Lung microvascular endothelial cell (primary cell): ENCODE measurements around the gene PHF10. TPM values are rescaled to one million over a fixed set of nuclear protein-coding genes. Genes with fewer than 3 reads are reported as not detected.

ENCODE experiments used
- DNase-seq, 2 donors: peaks; one replicate each; pipeline versions ENCODE4 v3.0.0 to v3.0.0-alpha.2; 2010; ENCODE audit warnings: low read depth in 2 of 2
- total RNA-seq: library from RNA; depleted of rRNA; stranded (reverse); fragments of >200 nt; gene quantifications from 2 replicates; pipeline ENCODE4 v1.2.1, GENCODE V29; 2014

Gene PHF10
- total RNA-seq, 1 donor from 2014 or later = 23.8 TPM

DNA sequence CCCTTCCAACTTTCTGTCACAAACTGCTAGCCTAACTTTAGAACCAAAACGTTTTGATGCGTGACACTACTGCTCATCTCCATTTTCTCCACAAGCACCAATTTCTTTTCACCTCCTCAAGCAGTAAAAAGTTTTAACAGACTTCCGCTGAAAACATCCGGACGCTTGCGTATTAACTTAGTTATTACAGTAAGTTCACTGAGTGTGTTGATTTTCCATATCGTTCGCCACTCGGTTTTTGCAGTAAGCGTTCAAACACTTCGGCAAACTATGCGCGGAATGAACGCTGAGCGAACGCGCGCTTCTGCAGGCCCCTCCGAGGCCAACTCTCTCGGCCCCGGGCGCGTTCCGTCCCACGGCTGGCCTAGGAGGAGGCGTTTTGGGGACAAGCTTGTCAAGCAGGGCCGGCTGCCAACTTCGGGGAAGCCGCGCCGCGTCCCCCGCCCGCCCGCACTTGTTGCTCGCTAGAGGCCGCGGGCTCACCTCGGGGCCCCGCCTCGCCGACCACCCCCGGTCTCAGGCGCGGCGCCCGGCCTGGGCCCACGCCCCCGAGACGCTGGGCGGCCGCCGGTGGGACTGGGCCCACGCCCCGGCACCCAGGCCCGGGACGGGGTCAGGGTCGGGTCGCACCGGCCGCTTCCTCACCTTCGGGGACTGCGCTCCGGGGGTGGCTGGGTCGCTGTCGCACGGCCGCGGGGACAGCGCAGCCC lies 945 bp downstream of the PHF10 start:
- peak; percentile 57 to 78 for DNase-seq

DNA sequence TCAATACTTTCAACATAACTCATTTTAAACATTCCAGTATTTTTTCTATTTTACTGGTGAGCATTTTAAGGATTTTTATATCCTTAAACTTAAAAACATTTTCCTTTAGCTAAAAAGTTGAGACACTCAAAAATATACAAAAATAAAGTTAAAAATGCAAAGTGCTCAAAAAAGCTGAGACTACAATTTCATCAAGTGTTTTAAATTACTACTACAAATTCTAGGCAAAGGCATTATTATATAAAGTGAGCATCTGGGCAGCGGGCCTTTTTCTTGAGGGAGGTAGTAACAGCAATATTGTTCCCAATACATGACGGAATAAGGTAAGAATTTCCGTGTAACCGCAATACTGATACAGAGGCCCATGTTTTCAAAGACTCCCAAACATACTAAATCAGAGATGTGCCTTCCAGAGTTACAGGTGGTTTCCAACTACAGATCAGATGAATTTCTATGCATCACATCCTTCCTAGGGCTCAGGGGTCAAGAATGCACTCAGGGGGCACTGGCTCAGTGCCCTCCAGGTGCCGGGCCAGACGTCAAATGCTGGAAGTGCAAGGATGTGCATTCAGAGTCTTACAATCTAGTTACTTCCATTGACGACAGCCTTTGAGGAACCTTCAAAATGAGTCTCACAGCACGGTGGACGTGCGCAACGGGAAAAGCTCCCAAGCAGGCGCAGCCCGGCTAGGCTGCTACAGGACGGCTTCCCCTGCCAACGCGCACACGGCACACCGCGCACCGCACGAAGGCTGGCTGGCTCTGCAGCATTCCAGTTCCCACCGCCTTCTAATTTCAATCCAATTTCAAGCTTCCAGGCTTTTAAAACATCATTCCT lies 1.7 kb downstream of the PHF10 start:
- DNase-seq = peak; percentile 65 to 91

DNA sequence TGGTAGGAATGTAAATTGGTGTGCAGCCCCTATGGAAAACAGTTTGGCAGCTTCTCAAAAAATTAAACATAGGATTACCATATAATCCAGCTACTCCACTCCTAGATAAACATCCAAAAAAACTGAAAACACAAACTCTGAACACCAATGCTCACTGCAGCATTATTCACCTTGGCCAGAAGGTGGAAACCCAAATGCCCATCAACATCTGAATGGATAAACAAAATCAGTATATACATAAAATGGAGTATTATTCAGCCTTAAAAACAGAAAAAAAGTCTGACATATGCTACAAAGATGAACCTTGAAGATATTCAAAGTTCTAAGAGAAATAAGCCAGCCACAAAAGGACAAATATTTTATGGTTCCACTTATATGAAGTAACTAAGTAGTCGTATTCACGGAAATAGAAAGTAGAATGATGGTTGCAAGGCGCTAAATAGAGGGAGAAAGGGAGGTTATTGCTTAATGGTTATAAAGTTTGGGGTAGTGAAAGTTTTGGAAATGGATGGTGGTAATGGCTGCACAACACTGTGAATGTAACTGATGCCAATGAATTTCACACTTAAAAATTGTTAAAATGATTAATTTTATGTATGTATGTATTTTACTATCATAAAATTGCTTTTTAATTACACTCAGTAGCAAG lies 4.0 kb downstream of the PHF10 start:
- DNase-seq = no peak

DNA sequence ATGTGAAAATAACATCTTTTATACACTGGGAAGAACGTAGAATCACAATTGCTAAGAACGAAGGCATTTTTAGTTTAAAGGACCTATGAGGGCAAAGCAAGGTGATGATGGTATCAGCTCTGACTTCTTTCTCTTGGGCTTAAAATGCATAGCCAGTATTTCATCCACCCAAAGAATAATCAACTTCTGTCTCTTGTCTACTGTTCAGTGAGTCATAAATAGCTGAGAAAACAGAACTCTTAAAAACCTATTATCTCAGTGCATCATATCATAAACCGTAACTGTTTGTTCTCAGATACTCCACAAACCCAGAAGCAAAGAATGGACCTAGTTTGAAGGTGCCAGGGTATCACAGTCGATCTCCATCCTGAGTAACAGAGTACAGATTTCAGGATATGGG lies 5.2 kb downstream of the PHF10 start:
- peak in 1 of 2 donors; percentile 17 for DNase-seq

DNA sequence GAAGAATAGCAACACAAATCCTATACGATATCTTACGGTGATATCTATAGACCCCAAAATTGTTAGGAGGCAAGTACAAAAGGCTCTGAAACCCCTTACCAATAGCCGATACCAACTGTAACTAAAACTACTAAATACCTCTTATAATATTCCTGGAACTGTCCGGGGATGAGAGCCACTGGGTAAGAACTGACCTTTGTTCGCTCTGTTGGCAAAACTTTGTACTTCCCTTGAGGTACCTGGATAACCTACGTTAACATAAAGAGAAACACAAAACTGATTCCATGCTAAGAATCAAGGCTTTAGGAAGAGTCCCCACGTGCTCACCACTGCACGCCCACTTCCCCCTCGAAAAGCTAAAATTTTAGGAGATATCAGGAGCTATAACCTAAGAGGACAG lies 9.7 kb downstream of the PHF10 start:
- no peak for DNase-seq

DNA sequence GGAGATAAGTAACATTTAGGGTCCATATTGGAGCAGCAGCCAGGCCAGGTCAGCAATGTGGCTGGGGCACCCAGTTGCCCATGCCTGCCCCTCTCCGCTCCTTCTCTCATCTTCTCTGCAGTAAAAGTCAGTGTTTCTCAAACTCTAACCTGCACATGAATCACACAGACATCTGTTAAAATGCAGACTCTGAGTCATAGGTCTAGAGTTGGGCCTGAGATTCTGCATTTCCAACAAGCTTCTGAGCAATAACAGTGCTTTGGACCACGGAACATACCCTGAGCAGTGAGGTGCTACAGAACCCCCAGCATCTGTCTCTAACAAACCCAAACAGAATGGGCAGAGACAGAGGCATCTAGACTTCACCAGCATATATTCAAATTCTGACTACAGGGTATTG lies 10.1 kb downstream of the PHF10 start:
- no peak for DNase-seq

DNA sequence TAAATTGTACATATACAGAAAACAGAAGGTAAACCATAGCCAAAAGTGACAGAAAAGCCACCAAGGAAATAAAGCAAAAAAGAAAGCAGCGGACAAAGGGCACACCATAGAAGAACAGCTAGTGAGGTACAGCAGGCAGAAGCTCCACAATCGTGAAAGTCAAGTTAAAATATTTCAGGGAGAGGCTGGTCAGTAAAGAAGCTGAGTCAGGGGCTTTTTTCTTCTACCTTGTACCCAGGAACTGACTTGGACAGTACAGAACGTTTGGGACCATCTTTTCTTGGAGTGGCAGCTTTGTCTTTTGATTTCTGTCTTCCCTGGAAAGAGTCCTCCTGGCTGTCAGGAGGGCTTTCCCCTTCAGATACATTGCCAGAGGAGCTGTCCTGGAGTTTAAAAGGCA lies 14.3 kb downstream of the PHF10 start:
- DNase-seq = no peak

DNA sequence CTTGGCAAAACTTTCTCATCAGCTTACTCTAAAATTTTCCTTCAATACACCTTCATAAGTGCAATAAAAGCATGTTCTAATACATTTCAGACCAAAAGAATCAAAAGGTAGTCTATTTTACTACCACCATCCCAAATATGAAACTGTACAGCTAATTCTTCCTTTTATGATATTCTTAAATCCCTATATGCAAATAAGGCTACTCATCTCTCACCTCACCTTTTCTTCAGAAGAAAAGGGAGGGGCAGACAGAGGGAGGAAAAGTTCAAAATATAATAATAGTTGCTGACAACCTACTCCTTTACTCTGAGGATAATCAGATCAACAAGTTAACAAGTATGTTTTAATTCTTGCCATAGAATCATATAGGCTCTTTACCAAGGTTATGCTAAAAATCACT lies 15.0 kb downstream of the PHF10 start:
- DNase-seq = no peak

DNA sequence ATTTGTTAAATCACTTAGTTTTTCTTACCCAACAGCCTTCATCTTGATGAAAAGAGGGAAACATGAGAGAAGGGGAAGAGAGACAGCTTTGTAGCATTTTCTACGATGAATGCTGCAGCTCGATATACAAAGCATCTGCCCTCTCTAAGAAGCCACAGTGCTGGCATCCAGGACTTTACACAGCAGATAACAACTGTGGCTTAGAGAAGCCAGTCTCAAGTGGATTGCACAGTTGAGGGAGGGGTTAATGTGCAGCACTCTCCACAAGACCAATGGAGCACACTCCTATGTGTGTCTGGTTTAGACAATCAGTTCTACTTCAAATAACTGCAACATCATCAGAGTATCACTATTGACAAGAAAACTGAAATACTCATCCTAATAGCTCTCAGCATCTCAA lies 16.5 kb downstream of the PHF10 start:
- DNase-seq = no peak

DNA sequence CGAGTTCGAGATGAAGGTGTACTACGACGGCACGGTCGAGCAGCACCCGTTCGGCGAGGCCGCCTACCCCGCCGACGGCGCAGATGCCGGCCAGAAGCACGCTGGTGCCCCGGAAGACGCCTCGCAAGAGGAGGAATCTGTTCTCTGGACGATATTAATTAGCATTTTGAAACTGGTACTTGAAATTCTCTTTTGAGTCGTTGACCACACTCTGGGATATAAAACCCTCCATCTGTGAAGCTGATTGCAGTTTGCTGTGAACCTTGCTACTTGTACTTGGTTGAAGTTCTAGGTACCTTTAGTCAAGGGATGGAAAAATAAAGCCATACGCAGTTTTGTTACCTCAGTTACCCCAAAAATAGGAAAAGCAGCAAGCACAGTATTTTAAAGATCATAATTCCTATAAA lies 21.5 kb downstream of the PHF10 start:
- no peak for DNase-seq

DNA sequence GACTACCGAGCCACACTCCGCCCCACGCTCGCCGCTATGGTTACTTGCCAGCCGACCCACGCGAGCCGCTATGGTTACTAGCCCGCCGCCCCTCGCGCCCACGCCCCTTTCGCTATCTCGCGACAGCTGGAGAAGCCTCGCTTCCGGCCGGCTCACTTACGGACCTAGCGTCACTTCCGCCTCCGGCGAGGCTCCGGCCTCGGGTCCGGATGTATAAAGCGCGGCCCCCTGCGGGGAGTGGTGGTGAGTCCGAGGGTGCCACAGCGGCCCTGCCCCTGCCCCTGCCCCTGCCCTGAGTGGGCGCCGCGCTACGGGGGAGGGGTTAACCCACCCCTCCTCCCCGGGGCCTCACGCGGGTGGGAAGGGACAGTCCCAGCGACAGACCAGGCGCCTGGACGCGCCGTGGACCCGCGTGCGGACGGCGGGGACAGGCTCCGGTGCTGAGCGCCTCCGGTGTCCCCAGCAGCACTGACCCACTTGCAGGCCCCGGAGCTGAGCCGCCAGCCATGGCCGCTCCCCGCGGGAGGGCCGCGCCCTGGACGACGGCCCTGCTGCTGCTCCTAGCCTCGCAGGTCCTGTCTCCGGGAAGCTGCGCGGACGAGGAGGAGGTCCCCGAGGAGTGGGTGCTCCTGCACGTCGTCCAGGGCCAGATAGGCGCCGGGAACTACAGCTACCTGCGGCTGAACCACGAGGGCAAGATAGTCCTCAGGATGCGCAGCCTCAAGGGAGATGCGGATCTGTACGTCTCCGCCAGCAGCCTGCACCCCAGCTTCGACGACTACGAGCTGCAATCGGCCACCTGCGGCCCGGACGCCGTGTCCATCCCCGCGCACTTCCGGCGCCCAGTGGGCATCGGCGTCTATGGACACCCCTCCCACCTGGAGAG lies 22.1 kb downstream of the PHF10 start, which contains the start of the genes C6orf120 and WDR27:
TSS of gene C6orf120 (plus strand) at position 173 of the 886 bp plus-strand sequence. CDS start at position 507, 334 bp downstream.
TSS of gene WDR27 (minus strand) at position 76 of the 886 bp plus-strand sequence. CDS start 13,024 bp downstream, outside the sequence.
- DNase-seq = peak; percentile 98

DNA sequence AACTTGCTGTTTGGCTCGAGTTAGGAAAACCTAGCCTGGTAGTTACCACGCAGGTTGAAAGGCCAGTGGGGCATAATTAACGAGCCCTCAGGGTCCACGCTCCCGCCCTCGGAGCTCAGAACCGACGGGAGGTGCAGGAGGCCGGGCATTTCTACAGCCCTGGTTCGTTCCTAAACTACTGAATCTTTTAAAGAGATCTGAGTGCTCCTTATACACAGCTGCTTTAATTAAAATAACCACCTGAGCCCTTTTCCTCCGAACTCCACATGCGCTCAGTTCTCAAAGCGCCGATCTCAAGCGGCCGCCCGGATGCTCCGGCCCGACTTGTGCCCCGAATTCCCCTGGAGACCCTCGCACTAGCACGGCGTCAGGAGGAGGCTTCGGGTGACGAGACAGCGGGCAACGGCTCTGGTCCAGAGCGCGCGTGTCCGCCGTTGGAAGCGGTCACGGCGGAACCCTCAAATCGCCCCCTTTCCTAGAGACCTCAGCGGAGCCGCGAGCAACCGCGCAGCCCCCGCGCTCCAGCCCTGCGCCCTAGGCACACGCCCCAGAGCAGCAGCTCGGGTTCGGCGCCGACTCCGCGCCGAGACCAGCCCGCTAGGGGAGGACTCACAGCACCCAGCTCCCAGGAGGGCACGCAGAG lies 22.9 kb downstream of the PHF10 start:
- no peak for DNase-seq

DNA sequence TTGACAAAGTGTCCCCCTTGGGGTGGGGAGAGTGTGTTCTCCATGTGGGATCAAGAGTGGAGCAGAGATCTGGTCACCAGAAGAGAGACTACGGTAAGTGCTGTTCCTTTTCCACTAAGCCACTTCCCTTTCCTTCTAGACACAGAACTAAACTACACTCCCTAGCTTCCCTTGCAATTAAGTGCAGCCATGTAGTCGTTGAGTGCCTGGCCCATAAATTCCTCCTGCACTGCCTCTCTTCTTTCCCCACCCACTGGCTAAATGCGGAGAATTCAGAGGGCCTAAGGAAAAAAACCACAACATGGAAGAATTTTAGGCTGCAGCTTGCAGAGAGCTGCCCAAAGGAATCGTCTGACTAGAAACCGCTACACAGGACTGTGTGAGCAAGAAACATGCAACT lies 24.0 kb downstream of the PHF10 start:
- DNase-seq = peak in 1 of 2 donors; percentile 9

DNA sequence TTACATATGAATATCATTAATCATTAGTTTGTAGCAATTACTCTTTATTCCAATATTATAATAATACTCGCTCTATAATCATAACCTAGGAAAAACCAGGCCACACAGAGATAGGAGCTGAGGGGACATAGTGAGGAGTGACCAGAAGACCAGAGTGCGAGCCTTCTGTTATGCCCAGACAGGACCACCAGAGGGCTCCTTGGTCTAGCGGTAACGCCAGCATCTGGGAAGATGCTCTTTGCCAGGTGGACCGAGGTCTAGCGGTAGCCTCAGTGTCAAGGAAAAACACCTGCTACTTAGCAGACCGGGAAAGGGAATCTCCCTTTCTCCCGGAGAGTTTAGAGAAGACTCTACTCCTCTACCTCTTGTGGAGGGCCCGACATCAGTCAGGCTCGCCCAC lies 27.2 kb downstream of the PHF10 start:
- DNase-seq = peak in 1 of 2 donors; percentile 42

DNA sequence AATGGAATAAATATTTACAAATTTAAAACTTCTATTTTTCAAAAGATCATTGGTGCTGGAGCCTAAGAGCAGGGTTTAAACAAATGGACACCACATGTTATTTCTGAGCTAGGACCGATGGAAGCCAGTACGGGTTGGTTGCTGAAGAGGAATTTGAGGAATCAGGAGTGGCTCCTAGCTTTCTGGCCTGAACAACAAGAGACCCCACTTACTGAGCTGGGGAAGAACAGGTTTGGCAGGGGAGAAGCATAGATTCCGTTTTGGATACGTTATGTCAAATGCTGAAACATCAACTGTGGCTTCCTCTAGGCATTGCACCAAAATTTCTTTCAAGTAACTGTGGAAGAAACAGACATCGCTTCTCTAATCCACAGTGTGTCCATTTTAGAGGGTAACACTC lies 29.2 kb downstream of the PHF10 start:
- no peak for DNase-seq

DNA sequence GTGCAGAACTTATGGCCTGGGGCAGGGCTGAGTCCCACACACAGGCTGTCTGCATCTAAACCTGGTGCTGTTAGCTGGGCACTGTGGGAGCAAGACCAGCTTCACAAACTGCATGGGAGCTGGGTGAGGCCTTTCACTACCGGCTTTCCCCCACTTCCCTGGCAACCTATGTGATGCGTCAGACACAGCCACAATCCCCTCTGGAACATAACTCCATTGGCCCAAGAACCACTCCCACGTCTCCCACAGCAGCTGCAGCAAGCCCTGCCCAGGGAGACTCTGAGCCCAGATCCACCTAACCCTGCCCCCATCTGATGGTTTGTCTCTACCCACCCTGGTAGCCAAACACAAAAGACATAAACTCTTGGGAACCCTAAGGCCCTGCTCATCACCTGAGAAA lies 31.8 kb downstream of the PHF10 start:
- DNase-seq = no peak

DNA sequence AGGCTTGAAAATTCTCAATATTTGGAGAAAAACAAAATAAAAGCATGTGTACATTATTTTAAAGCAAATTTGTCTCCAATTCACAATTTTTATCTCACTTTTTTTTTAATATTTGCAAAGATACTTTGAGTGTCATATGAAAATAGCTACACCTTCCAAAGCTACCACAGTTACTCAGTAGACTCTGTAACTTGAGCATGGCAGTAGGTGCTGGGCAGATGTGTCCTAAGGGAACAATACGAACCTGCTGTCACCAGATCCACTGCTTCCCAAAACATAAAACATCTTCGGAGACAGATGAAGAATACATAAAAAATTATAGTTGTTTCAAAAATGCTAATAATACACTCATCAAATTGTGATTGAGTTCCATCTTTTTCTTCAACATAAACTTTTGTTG lies 33.0 kb downstream of the PHF10 start:
- no peak for DNase-seq

DNA sequence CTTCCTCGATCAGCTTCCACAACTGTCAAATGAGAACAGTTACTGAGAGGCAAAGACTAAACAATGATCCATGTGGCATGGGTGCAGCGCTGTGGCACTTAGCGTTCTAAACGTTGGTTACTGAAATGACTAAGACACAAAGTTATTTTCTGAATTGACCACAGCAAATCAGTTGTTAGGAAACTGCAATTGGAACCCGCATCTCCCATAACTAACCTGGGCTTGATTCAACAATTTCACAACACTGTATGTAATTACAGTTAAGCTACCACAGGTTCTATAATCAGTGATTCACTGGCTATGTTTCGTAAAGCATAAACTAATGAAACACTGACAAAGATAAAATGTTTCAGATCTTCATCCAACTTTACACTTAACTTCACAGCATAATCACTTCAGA lies 35.0 kb downstream of the PHF10 start:
- no peak for DNase-seq

DNA sequence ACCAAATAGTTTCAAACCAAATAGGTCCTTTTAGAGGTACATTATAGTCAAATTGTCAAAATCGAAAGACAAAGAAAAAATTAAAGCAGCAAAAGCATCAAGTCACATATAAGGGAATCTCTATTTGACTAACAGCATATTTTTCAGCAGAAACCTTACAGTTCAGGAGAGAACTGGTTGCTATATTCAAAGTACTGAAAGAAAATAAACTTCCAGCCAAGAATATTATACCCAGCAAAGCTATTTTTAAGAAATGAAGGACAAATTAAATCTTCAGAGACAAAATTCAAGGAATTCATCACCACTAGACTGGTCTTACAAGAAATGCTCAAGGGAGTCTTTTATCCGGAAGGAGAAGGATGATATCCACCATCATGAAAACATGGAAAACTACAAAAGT lies 38.4 kb downstream of the PHF10 start:
- DNase-seq = no peak

DNA sequence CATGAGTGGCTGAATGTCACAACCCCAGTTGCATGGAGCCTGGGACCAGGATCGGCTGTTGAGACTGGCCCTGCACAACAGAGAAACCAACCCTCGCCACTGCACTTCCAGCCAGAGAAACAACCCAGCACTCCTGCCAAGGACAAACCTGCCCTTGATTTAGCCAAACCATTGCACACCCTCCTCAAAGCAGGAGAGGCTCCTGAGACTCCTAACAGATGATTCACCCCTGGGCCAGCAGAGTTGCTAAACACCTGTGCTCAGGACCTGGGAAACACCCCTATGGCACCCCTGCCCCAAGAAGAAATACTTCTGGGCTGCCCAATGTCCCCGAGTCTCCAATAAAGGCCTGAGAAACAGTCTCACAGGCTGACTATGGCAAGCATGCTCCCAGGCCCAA lies 40.2 kb downstream of the PHF10 start:
- no peak for DNase-seq

DNA sequence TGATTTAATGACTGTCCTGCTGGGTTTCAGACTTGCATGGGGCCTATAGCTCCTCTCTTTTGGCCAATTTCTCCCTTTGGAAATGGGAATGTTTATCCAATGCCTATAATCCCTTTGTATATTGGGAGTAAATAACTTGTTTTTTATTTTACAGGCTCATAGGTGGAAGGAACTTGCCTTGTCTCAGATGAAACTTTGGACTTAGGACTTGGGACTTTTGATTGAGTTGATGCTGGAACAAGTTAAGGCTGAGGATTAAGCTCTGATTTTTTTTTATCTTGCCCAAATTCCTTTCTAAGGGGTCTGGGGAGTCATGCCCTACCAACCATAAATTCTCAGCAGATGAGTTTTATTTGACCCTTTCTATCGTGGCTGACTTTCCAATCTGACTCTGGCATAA lies 46.0 kb downstream of the PHF10 start:
- DNase-seq = no peak
